Lung (tissue), 12 donors: ENCODE measurements around the gene ACE2. TPM values are rescaled to one million over a fixed set of nuclear protein-coding genes. Genes with fewer than 3 reads are reported as not detected.
A peak's percentile ranks its signal among the peaks of the same experiment; 100 is the strongest.

Experiments
- ATAC-seq: fragments of 200-7000 bp; cut with Tn5 transposase; one replicate; pipeline ENCODE4 v1.9.1; 2020; ENCODE audit warnings: moderate number of reproducible peaks; ENCODE audit not compliant: insufficient read depth, low FRiP score
- DNase-seq, 3 donors: peaks; one replicate each; pipeline ENCODE4 v3.0.0-alpha.2; 2013 to 2017
- H3K27ac ChIP-seq, 2 donors: one replicate each; pipeline ENCODE4 v1.5.1; 2013; ENCODE audit warnings: mild to moderate bottlenecking in 2 of 2, moderate library complexity in 2 of 2, control low read depth in 1 of 2, inconsistent platforms in 1 of 2, low read depth in 1 of 2, low read length in 1 of 2
- H3K27me3 ChIP-seq, 3 donors: one replicate each; pipeline ENCODE4 v1.5.1; 2013; ENCODE audit warnings: low read length in 2 of 3; ENCODE audit not compliant: control insufficient read depth in 3 of 3, insufficient read depth in 3 of 3
- H3K36me3 ChIP-seq, 4 donors: one replicate each; pipeline ENCODE4 v1.5.1; 2013; ENCODE audit warnings: low read length in 4 of 4, mild to moderate bottlenecking in 1 of 4, moderate library complexity in 1 of 4; ENCODE audit not compliant: control insufficient read depth in 4 of 4, insufficient read depth in 4 of 4
- H3K4me1 ChIP-seq, 5 donors: one replicate each; pipeline ENCODE4 v1.5.1; 2013; ENCODE audit warnings: low read length in 5 of 5, mild to moderate bottlenecking in 2 of 5, moderate library complexity in 1 of 5; ENCODE audit not compliant: control insufficient read depth in 5 of 5, insufficient read depth in 5 of 5
- H3K4me3 ChIP-seq: one replicate; pipeline ENCODE4 v1.5.1; 2013; ENCODE audit warnings: mild to moderate bottlenecking, control low read depth, moderate library complexity
- H3K9ac ChIP-seq, 2 donors: one replicate each; pipeline ENCODE4 v1.5.1; 2013; ENCODE audit warnings: low read length in 2 of 2, control low read depth in 1 of 2; ENCODE audit not compliant: insufficient read depth in 1 of 2
- H3K9me3 ChIP-seq, 4 donors: one replicate each; pipeline ENCODE4 v1.5.1; 2013; ENCODE audit warnings: low read length in 3 of 4, mild to moderate bottlenecking in 1 of 4, moderate library complexity in 1 of 4; ENCODE audit not compliant: control insufficient read depth in 4 of 4, insufficient read depth in 3 of 4
- WGBS, 2 donors: extraction: QIAGEN DNeasy Blood & Tissue Kit; methylation state at CpG; one replicate each; pipeline ENCODE4 v1.1.7; 2013; 5-methylcytosine and 5-hydroxymethylcytosine counted together
- polyA plus RNA-seq, 2 donors: library from polyadenylated mRNA; stranded (reverse); fragments of 200-250 nt; gene quantifications; one replicate each; pipeline ENCODE4 v1.2.1, GENCODE V29; 2013
- total RNA-seq, 2 donors: library from RNA; depleted of rRNA in 1 of 2; stranded (reverse); fragments of >200 nt in 1 of 2; gene quantifications; one replicate each; pipeline ENCODE4 v1.2.1, GENCODE V29; 2014 to 2021
- TF ChIP-seq, protein P1 (sequence below): IDR thresholded peaks from 2 replicates; pipeline ENCODE4 v1.5.1; 2012; ENCODE audit warnings: mild to moderate bottlenecking; ENCODE audit errors: control extremely low read depth, extremely low read depth
- donor health status: control.
- donor health status: control.
- donor health status: Bipolar disorder and iron deficiency.
- donor health status: healthy.
- donor health status: DM: yes; HTN: yes; CAD: no.

Gene ACE2
- total and polyA plus RNA-seq, 4 donors = 0.53 to 8.1 (median 5.5) TPM

DNA sequence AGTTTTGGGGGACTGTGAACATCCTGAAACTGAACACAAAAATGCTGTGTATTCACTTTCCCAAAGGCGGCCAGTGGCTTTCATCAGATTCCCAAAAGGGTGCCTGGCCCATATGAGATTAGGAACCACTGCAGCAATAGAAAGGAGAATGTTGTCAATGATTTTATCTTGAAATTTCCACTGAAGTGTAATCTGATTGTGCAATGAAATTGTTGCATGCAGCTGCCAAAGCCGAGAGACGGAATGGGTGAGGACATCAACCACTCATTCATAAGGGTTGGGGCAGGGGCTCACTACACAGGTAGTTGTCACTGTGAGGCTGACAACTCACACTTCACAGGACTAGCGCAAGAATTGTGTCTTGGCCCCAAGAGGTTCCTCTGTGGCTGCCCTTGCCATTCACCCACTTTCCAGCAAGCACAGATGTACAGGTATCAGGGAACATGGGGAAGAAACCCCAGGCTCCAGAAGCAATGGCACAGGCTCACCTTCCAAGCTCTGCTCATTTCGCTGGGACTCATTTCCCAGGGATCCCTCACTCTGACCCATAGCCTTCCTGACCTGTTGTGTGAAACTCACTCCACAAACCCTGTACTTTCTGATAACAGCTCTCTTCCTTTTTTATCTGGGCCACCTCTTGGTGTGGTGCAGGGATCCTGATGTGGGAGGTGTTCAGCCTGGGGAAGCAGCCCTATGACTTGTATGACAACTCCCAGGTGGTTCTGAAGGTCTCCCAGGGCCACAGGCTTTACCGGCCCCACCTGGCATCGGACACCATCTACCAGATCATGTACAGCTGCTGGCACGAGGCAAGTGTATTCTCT, 51.4 kb downstream of the ACE2 start:
- no peak overlapping the region for H3K27ac ChIP-seq
- ATAC-seq (peak; percentile 41), DNase-seq (peak in 1 of 3 donors; percentile 26)
- 63 to 65% methylated on average over 8 of the region's 8 CpGs for WGBS, 2 donors
- H3K9ac ChIP-seq = no peak overlapping the region
- no peaks in the 10 kb centered on the region for H3K36me3 ChIP-seq
- no peaks in the 10 kb centered on the region for H3K9me3 ChIP-seq
- TF ChIP-seq, protein P1, sequence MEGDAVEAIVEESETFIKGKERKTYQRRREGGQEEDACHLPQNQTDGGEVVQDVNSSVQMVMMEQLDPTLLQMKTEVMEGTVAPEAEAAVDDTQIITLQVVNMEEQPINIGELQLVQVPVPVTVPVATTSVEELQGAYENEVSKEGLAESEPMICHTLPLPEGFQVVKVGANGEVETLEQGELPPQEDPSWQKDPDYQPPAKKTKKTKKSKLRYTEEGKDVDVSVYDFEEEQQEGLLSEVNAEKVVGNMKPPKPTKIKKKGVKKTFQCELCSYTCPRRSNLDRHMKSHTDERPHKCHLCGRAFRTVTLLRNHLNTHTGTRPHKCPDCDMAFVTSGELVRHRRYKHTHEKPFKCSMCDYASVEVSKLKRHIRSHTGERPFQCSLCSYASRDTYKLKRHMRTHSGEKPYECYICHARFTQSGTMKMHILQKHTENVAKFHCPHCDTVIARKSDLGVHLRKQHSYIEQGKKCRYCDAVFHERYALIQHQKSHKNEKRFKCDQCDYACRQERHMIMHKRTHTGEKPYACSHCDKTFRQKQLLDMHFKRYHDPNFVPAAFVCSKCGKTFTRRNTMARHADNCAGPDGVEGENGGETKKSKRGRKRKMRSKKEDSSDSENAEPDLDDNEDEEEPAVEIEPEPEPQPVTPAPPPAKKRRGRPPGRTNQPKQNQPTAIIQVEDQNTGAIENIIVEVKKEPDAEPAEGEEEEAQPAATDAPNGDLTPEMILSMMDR = no peak
- H3K4me3 ChIP-seq = no peak overlapping the region
- H3K27me3 ChIP-seq = peaks cover 0 to 49% (median 35%) of the 10 kb centered on the region in 3 donors
- H3K4me1 ChIP-seq = no peaks in the 10 kb centered on the region

DNA sequence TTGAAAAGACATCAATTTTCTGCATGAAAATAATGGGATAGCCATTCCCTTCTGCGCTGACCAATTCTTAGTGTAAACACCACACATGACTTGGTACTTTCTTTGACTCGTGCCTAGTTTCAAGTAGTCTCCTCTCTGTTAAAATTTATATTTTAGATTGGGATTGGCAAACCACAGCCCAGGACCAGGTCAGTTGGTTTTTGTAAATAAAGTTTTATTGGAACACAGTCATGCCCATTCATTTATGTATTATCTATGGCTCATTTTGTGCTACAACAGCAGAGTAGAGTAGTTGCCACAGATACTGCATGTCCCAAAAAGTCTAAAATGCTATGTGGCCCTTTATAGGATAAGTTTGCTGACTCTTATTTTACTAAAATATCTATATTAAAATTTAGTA, 53.4 kb downstream of the ACE2 start:
- DNase-seq (no peak), ATAC-seq (no peak)
- Histone ChIP-seq H3K4me1 (no peaks in the 10 kb centered on the region), H3K9ac (no peak overlapping the region), H3K9me3 (no peaks in the 10 kb centered on the region), H3K27me3 (peaks cover 0 to 42% (median 26%) of the 10 kb centered on the region in 3 donors), H3K27ac (no peak overlapping the region), H3K4me3 (no peak overlapping the region), H3K36me3 (no peaks in the 10 kb centered on the region)
- WGBS, 2 donors = 73 to 74% methylated on average over 2 of the region's 2 CpGs
- TF ChIP-seq, protein P1 = no peak

DNA sequence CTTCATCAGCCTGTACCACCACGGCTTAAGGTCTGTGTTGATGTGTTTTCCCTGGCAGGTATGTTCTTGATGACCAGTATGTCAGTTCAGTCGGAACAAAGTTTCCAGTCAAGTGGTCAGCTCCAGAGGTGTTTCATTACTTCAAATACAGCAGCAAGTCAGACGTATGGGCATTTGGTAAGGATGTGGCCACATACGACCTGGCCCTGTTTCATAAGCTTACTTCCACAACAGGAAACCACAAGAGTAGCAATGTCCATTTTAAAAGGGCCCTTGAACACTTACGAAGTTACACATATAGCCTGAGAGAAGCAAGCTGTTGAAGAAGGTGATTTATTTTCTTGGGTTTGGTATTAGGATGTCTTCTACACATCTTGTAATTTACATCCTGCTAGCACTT, 54.0 kb downstream of the ACE2 start:
- Histone ChIP-seq H3K27me3 (peaks cover 0 to 48% (median 23%) of the 10 kb centered on the region in 3 donors), H3K9me3 (no peaks in the 10 kb centered on the region), H3K27ac (no peak overlapping the region), H3K9ac (no peak overlapping the region), H3K36me3 (no peaks in the 10 kb centered on the region), H3K4me1 (no peaks in the 10 kb centered on the region), H3K4me3 (no peak overlapping the region)
- TF ChIP-seq, protein P1 = no peak
- 22 to 52% methylated on average over 5 of the region's 5 CpGs for WGBS, 2 donors
- ATAC-seq (no peak), DNase-seq (no peak)
